ENCODE measurements around the gene IL34. TPM values are rescaled to one million over a fixed set of nuclear protein-coding genes. Genes with fewer than 3 reads are reported as not detected.

Gene IL34
- total and polyA plus RNA-seq, 2 of the 8 experiments (the other 6 are each of a cell fraction or from before 2014, with no cell fraction given), result 4.6 to 5.6 TPM

- Histone ChIP-seq H3K4ac (replicated peaks; ENCODE audit: insufficient read length, low read depth, low read length) (no peak overlapping the region), H3K23me2 (ENCODE audit: low read depth, low read length) (no peaks in the 10 kb centered on the region), H3K4me3 (ENCODE audit: extremely low read depth in 1 of 4, insufficient read depth in 2 of 4, low read depth in 3 of 4, low read length in 4 of 4) (no peak overlapping the region), H3K27me3 (replicated peaks in 1 of 4; ENCODE audit: control insufficient read depth in 3 of 4, extremely low read depth in 1 of 4, insufficient read depth in 3 of 4, low read length in 3 of 4) (no peaks in the 10 kb centered on the region), H2BK15ac (ENCODE audit: low read length) (no peak overlapping the region), H3K27ac (ENCODE audit: low read depth, low read length) (no peak overlapping the region), H3K18ac (ENCODE audit: extremely low read depth, low read length) (no peak overlapping the region), H3K56ac (replicated peaks; ENCODE audit: insufficient read length, low read depth, low read length) (no peak overlapping the region), H2BK20ac (ENCODE audit: low read length) (no peak overlapping the region), H4K91ac (replicated peaks; ENCODE audit: insufficient read length, low read length) (no peak overlapping the region), H3K4me2 (ENCODE audit: insufficient read depth in 1 of 2, low read depth in 2 of 2, low read length in 2 of 2) (no peak overlapping the region), H3K79me1 (ENCODE audit: low read depth, low read length) (no peaks in the 10 kb centered on the region), H2AFZ (ENCODE audit: low read length) (no peak overlapping the region), H2BK12ac (ENCODE audit: low read depth, low read length) (no peak overlapping the region), H2BK5ac (ENCODE audit: low read depth, low read length) (no peak overlapping the region), H3K9me3 (ENCODE audit: insufficient read depth in 2 of 2, low read depth in 1 of 2, low read length in 1 of 2) (no peaks in the 10 kb centered on the region), H4K20me1 (replicated peaks in 1 of 2; ENCODE audit: control insufficient read depth in 1 of 2, insufficient read depth in 2 of 2, low read length in 2 of 2) (peaks cover 0 to 3% of the 10 kb centered on the region in 2 experiments), H3K23ac (ENCODE audit: insufficient read length) (no peak overlapping the region), H2BK120ac (replicated peaks; ENCODE audit: low read depth, low read length) (no peak overlapping the region), H2AK5ac (ENCODE audit: low read depth, low read length) (no peak overlapping the region), H3K9ac (replicated peaks in 1 of 4; ENCODE audit: extremely low read depth in 1 of 4, low read depth in 3 of 4, low read length in 3 of 4) (no peak overlapping the region), H3K14ac (ENCODE audit: insufficient read length) (no peak overlapping the region), H3K79me2 (ENCODE audit: control insufficient read depth in 1 of 2, insufficient read depth in 2 of 2, low read length in 2 of 2) (no peaks in the 10 kb centered on the region), H4K5ac (ENCODE audit: insufficient read length, low read depth, low read length) (no peak overlapping the region), H4K8ac (ENCODE audit: extremely low read depth, insufficient read depth, low read length) (peak overlapping the region; percentile 62; the same call in 1 of the 2 replicates), H3K36me3 (ENCODE audit: control insufficient read depth in 2 of 4, insufficient read depth in 4 of 4, low read length in 3 of 4) (peaks cover 0 to 20% (median 3%) of the 10 kb centered on the region in 4 experiments; a peak in 4 of 8 replicates), H3K4me1 (replicated peaks in 1 of 4; ENCODE audit: control insufficient read depth in 3 of 4, insufficient read depth in 4 of 4, low read length in 3 of 4) (peaks cover 0 to 14% (median 7%) of the 10 kb centered on the region in 4 experiments; a peak in 6 of 7 replicates)
- DNase-seq (ENCODE audit: low read depth in 1 of 2, low spot score in 2 of 2) (no peak), FAIRE-seq (no peak)
- TF ChIP-seq GABPA (IDR thresholded peaks at IDR 0.05; ENCODE audit: borderline replicate concordance, insufficient read depth, low read length) (0 out of 2 replicates have a peak, but pooled peaks have one; percentile 16), RAD21 (IDR thresholded peaks at IDR 0.05 in 1 of 2, conservative IDR thresholded peaks at IDR 0.05 in 1 of 2; ENCODE audit: low read depth in 2 of 2, low read length in 2 of 2) (no peak)
- POLR2A ChIA-PET (ENCODE audit: partially characterized antibody), result interaction anchor here (0.6 to 2.2 kb wide), 2 partner anchors 11 to 66 kb away, joined by 4 to 8 read pairs; no protein-coding TSS in a partner anchor
- CTCF ChIA-PET (ENCODE audit: partially characterized antibody), result interaction anchor here (1.4 to 2.6 kb wide), 2 partner anchors 15 to 106 kb away, joined by 7 to 12 read pairs; no protein-coding TSS in a partner anchor
- 91% methylated on average over 32 of the region's 39 CpGs; no CpG with 5 or more reads in 1 of the 2 experiments for WGBS, 2 experiments (ENCODE audit: extremely low coverage in 1 of 2, insufficient coverage in 1 of 2, insufficient read length in 1 of 2, insufficient replicate concordance in 2 of 2, low coverage in 1 of 2, low lambda C conversion rate in 2 of 2, missing lambda C conversion rate in 1 of 2)
These were observed 18.2 kb downstream of the IL34 start for GRCh38 chr16:70664325-70665112.

Measured in H1 (cell line).